Endometrium (tissue), 2 donors: ENCODE measurements around the gene COG2.
"Not testable (repeated sequence)": the region's sequence is repeated elsewhere in the genome, so short reads cannot be mapped to it uniquely, and the experiment has no call there.

ENCODE experiments used
- FAIRE-seq: peaks from 2 replicates; lab custom pipeline; 2012; peaks lifted over from hg19 to GRCh38; lab: Jason Lieb, UNC
- donor health status: control.
- donor health status: control.

Gene COG2

DNA sequence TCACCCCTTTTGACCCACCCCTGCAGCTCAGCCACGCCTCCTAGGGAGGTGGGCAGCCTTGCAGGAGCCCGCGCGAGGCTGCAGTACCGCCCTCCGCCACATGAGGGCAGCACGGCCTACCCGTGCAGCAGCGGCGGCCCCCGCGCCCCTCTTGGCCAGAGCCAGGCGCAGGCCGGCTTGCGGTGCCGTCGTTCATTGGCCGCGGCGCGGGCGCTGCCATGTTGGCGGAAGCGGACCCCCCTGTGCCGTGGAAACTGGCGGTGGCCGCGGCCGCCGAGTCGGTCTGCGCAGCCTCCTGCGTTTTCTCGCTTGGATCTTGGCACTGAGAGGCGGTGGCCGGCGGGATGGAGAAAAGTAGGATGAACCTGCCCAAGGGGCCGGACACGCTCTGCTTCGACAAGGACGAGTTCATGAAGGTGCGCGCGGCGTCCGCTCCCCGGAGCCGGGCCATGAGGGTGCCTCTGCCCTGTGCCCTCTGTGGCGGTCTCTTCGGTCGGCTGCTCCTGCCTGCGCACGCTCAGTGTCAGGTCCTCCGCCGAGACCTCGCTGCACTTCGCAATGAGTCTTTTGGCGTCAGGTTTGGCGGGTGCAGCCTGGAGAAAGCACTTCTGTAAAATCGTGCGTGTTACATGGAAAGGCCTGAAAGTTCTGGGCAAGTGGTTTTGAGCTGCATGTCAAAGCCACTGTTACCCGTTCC is at the start of gene COG2:
Gene COG2, plus strand, starts transcription at position 219 of the 697 bp plus-strand sequence. Its CDS starts 126 bp downstream, at position 345.
- FAIRE-seq, result no peak

- FAIRE-seq, result no peak
Observed at GRCh38 chr1:230592848-230593414, 49.4 kb upstream of the COG2 start.

DNA sequence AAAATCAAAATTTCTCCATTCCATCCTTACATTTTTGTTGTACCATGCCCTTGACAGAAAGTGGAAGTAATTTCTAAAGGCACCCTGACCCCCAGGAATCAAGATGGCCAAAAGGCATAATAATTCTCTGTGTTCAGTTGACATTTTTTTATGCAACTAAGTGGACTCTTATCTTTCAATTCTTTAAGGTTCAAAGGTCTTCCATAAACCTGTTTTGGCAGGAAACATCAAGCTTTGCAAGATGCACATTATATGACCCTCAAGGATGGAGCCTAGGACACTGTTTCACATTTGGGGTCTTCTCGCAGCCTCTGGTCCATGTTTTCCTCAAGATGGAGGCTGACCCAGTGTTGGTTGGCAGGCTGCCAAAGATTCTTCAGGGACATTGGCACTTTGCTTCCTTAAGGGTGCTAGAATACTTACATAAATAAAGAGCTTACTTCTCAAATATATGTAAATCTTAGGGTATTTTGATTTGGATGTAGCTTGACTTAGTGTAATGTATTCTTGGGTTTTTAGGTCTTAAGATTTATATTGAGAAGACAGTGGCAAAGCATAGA is 48.0 kb upstream of the COG2 start:
- FAIRE-seq, result no peak

DNA sequence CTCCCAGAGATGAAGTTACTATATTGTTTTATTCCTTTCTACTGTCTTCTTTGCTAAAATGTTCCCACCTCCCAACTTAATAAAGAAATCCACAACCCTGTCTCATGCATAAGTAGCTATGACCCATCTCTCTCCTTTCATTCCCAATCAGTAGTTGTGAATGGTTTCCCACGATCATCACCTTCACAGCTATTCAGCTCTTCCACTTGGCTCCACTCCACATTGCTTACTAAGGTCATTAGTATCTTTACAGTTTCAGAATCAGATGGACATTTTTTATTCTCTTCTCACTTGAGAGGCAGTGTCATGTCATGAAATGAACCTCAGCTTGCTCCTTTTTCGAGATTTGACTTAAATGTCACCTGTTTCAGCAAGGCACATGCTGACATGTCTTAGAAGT is 47.1 kb upstream of the COG2 start:
- FAIRE-seq, result no peak

- no peak for FAIRE-seq
Observed at GRCh38 chr1:230596306-230596705, 46.0 kb upstream of the COG2 start.

- FAIRE-seq, result no peak
Observed at GRCh38 chr1:230598745-230599144, 43.5 kb upstream of the COG2 start.

DNA sequence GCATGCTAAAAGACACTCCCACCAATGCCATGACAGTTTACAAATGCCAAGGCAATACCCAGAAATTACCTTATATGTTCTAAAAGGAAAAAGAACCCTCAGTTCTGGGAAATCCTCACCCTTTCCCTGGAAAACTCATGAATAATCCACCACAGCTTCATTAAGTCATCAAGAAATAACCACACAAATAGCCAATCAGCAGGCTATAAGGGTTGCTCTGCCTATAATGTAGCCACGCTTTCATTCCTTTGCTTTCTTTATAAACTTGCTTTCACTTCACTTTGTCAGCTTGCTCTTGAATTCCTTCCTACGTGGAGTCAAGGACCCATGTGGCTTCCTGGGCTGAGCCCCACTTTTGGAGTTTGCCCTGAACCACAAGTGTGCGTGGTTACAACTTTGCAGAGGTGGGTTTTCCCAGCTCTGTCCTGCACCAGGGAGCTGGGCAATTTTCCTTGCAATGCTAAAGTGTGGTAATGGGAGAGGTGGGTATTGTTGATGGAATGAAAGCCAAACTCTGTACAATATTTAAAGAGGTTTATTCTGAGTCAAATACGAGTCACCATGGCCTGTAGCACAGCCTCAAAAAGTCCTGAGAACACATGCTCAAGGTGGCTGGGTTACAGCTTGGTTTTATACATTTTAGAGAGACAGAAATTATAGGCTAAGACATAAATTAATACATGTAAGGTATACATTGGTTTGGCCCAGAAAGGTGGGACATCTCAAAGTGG is 42.2 kb upstream of the COG2 start:
- FAIRE-seq, result no peak

DNA sequence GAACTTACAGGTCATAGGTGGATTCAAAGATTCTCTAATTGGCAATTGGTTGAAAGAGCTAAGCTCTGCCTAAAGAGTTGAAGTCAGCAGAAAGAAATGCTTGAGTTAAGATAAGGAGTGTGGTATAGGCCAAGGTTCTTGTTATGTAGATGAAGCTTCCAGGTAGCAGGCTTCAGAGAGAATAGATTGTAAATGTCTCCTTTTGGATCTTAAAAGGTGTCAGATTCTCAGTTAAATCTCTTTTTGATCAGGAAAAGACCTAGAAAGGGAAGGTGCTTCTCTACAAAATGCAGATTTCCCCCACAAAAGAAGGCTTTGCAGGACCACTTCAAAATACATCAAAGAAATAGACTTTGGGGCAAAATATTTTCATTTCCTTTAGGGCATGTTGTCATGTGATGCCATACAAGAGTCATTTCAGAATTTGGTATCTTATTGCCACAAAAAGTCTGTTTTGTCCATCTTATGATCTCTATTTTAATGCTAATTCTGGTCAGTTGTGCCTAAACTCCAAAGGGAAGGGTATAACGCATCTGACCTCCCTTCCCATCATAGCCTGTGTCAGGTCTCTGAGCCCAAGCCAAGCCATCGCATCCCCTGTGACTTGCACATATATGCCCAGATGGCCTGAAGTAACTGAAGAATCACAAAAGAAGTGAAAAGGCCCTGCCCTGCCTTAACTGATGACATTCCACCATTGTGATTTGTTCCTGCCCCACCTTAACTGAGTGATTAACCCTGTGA is 41.5 kb upstream of the COG2 start:
- FAIRE-seq, result not testable (repeated sequence)

- no peak for FAIRE-seq
Observed at GRCh38 chr1:230609208-230609607, 33.1 kb upstream of the COG2 start.

GRCh38 chr1:230610589-230610988 is 31.7 kb upstream of the COG2 start:
- FAIRE-seq, result no peak

- FAIRE-seq, result no peak
Observed at GRCh38 chr1:230611128-230611877, 31.0 kb upstream of the COG2 start.

DNA sequence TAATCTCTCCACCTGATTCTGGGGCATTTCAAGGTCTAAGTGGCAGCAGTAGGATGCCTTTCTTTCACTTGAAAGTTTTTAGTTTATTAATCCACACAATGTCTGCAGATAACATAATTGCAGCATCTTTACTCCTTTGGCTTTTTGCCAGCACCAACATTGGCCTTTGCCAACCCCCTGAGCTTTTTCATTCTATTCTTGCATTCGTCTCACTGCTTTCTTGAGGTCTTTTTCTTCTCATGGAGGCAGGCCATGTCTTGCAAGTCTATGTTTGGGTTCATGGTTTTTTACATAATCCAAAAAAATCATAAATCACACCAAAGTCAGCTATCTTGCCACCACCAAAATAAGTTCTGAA is 30.4 kb upstream of the COG2 start:
- FAIRE-seq, result no peak

GRCh38 chr1:230612651-230613050 is 29.6 kb upstream of the COG2 start:
- FAIRE-seq, result no peak

DNA sequence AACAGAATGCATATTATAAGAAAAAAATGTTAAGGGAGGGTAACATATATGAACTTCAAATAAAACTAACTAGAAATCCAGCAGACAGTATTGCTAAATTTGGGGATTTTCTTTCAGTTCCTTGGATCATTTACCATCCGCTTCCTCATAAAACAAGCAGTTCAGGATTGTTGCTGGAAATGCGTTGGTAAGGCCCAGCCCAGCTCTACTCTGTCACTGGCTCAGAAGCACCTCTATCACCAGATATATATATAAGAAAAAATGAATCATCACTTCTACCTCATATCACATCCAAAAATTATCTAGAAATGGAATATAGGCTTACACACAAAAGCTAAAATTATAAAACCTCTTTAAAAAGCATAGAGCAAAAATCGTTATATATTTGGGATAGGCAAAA is 28.2 kb upstream of the COG2 start:
- no peak for FAIRE-seq

DNA sequence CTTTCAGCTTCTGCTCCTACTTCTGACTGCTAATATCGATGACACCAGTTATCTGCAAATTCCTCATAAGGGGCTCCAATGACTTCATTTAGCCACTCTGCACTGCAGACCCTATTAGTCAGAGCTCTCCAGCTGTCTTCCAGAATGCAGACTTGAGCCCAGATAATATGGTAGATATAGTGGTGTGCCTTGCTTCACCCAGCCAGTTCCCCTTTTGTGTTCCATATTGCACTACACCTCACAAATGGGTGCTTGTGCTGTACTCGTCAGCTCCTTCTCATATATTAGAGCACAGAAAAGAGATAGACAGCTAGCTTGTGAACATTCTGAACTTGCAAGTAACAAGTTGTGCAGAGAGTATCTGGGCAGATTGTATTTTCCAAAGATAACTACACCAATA is 23.7 kb upstream of the COG2 start:
- FAIRE-seq, result no peak

DNA sequence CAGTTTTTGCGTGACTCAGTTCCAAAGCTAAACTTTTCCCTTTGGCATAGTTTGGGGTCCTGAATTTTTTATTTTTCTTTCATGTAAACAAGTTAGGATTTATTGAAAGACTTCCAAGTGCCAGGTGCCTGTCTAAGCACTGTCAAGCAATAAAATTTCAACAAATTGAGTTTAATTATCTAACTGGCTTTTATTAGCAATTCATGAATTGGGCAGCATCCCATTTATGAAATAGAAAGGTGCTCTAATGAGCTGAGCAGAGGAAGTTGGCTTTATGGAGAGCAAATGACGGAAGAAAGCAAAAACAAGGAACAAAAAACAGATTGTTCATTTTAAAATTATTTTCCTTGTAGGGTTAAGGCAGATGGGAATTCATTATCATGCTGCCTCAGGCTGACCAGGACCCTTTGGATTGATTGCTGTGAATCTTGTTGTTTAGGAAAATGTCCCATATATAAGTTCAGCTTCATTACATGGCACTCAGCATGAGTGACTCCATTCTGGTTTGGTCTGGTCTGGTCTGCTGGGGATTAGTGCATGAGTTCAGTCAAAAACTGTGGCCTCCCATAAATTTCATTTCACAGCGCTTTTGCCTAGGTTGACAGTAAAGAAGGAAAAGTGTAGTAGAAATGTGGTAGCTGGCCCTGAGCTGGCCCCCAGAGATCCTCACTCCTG is 21.5 kb upstream of the COG2 start:
- no peak for FAIRE-seq

DNA sequence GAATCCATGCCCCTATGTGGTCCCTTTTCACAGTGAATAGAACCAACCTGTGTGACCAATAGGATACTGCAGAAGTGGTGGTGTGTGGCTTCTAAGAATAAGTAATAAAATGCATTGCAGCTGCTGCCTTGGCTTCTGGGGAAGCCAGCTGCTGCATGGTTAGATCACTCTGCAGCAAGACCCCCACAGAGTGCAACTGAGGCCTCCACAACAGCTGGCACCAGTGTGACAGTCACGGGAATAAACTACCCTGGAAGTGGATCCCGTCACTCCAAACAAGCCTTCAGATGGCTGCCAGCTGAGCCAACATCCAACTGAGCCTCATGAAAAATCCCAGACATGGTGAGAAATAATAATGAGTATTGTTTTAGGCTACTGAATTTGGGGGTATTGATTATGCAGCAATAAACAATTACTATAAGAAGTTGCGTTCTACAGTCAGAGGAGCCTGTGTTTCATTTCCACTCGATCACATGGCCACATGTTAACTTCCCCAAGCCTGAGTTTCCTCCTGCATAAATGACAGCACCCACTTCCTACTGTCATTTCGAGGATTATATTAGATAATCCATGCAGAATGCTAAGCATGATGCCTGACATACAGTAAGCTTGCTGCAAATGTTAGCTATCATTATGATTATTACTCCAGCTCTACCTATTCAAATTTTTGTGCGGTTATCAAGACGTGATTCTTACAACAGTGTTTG is 20.8 kb upstream of the COG2 start:
- no peak for FAIRE-seq

DNA sequence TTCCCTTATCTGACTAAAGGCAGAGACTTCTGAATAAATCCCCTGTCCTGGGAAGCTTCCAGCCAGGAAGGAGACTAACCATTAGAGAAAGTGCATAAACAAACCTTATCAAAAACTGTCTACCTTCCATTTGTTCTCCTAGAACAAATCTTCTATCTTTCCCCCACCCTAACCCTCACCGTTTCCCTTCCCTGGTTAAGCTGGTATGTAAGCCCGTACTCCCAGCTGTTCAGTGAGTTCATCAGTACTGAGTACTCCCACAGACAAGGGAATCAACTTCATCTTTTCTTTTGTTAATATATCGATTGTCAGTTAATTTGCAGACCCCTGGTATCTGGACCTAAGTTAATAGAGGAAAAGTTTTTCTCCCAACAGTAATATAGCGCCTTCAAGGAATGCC is 20.1 kb upstream of the COG2 start:
- no peak for FAIRE-seq

GRCh38 chr1:230624097-230624713 is 18.1 kb upstream of the COG2 start:
- FAIRE-seq, result no peak

DNA sequence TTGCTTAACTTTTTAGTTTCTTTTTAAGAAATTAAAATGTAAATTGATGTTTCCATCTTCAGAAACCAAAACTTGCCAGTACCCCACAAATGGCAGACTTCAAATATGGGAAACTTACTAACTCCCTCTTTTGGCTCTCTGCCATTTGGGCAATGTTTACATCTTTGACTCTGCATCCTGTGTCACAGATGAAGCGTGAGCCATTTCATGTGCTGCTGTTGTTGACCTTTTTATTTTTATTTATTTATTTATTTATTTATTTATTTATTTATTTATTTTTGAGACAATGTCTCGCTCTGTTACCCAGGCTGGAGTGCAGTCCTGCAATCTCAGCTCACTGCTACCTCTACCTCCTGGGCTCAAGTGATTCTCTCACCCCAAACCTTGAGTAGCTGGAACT is 16.0 kb upstream of the COG2 start:
- no peak for FAIRE-seq
